OCI-LY1 (cell line): ENCODE measurements around the gene GPR158.

ENCODE experiments used
- EZH2 ChIP-seq: fragments of 200-600 bp; sonication (generic), shearing (Covaris generic); IDR thresholded peaks from 2 replicates; pipeline ENCODE4 v1.8.0; 2017; ENCODE audit warnings: borderline replicate concordance, mixed run types, mild to moderate bottlenecking, antibody characterized with exemption, low read length, moderate library complexity, mixed read lengths
- TF ChIP-seq, protein P1 (sequence below): fragments of 200-600 bp; sonication (generic), shearing (Covaris generic); IDR thresholded peaks from 2 replicates; pipeline ENCODE4 v1.5.1; 2017; ENCODE audit warnings: mild to moderate bottlenecking, antibody characterized with exemption, low read length, moderate library complexity, mixed read lengths

DNA sequence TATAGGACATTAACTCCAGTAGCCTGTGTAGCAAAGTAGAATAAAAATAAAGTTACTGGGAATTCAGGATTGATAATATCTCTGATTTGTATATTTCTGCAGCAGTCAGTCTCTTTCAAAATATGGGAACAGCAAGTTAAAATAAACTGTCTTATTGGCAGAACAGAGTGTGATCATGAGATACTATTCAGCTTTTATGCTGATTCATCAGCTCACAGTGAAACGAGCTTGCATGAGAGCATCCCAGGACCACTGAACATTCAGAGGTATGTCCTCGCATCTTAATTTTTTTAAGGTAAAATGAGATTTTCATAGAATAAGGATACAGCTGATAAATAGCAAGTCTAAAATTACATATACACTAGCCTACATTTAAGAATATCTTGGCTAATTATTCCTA is 476.7 kb downstream of the GPR158 start:
- TF ChIP-seq, protein P1, sequence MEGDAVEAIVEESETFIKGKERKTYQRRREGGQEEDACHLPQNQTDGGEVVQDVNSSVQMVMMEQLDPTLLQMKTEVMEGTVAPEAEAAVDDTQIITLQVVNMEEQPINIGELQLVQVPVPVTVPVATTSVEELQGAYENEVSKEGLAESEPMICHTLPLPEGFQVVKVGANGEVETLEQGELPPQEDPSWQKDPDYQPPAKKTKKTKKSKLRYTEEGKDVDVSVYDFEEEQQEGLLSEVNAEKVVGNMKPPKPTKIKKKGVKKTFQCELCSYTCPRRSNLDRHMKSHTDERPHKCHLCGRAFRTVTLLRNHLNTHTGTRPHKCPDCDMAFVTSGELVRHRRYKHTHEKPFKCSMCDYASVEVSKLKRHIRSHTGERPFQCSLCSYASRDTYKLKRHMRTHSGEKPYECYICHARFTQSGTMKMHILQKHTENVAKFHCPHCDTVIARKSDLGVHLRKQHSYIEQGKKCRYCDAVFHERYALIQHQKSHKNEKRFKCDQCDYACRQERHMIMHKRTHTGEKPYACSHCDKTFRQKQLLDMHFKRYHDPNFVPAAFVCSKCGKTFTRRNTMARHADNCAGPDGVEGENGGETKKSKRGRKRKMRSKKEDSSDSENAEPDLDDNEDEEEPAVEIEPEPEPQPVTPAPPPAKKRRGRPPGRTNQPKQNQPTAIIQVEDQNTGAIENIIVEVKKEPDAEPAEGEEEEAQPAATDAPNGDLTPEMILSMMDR: no peak
- no peak for TF ChIP-seq EZH2
